Stimulated activated CD4-positive, alpha-beta T cell treated with anti-CD3 and anti-CD28 coated beads, Interleukin-15, amount 100 ng/mL, for 24 hours (primary cell): ENCODE results near the gene FBXO4.

Source experiments
- DNase-seq: peaks from one replicate; pipeline ENCODE4 v3.0.0-alpha.2; 2020

The FBXO4 gene

DNA sequence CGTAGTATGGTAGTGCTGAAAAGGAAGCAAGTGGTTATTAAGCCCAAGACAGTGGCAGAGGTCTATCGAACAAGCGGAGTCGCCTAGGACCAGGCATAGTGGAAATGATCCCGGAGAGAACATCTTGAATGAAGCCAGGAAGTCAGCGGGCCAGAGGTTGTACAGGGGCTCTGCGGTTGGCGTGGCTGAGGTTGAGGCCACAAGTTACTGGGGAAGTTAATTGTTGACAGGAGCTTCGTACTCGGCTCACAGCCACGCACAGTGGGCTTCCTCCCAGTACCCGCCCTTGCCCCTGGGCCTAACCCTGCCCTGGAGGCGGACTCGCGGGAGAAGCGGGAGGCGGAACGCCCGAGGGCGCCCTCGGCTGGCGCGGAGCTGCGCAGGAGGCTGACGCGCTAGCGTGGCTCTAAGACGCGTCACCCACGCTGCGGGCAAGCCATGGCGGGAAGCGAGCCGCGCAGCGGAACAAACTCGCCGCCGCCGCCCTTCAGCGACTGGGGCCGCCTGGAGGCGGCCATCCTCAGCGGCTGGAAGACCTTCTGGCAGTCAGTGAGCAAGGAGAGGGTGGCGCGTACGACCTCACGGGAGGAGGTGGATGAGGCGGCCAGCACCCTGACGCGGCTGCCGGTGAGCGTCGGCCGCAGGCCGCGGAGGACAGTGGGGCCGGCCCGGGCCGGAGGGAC is at the start of gene FBXO4:
Gene FBXO4 (plus strand): TSS at position 410 of the 683 bp plus-strand sequence. CDS start 29 bp downstream, at position 439.
- DNase-seq: peak; percentile 92

GRCh38 chr5:41876678-41877077 is 48.4 kb upstream of the FBXO4 start:
- no peak for DNase-seq

DNA sequence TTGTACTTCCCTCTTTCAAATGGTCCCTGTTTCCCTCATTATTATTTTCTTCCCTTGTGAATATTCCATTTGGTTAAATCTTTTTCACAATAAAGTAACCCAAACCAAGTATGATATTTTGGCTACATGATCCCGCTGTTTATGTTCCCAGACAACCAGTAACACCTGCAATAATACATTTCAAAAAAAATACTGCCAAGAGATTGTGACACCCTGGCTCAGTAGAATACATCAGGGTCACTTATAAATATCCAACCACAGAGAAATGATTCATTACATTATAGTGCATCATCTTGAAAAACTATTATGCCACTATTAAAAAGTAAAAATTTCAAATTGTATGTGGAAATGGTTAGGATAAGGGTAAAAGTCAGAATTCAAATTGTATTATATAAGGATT is 47.7 kb upstream of the FBXO4 start:
- no peak for DNase-seq

- no peak for DNase-seq
Measured at GRCh38 chr5:41878173-41878572, 46.9 kb upstream of the FBXO4 start.

- DNase-seq: no peak
Measured at GRCh38 chr5:41878643-41879478, 46.2 kb upstream of the FBXO4 start.

DNA sequence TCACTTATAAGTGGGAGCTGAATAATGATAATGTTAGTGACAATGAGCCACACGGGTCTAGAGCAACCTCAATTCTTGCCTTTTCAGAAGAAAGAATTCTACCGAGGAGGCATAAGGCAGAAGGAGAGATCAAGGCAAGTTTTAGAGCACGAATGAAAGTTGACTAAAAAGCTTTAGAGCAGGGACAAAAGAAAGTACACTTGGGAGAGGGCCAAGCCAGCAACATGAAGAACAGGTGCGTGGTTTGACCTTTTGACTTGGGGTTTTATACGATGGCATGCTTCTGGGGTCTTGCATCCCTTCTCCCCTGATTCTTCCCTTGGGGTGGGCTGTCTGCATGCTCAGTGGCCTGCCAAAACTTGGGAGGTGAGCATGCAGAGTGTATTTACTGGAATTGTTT is 42.3 kb upstream of the FBXO4 start:
- DNase-seq: no peak

GRCh38 chr5:41883243-41883642 is 41.8 kb upstream of the FBXO4 start:
- DNase-seq: no peak

- DNase-seq: no peak
Measured at GRCh38 chr5:41883936-41884335, 41.1 kb upstream of the FBXO4 start.

GRCh38 chr5:41885286-41885685 is 39.8 kb upstream of the FBXO4 start:
- DNase-seq: no peak

GRCh38 chr5:41891066-41891707 is 33.9 kb upstream of the FBXO4 start:
- no peak for DNase-seq

DNA sequence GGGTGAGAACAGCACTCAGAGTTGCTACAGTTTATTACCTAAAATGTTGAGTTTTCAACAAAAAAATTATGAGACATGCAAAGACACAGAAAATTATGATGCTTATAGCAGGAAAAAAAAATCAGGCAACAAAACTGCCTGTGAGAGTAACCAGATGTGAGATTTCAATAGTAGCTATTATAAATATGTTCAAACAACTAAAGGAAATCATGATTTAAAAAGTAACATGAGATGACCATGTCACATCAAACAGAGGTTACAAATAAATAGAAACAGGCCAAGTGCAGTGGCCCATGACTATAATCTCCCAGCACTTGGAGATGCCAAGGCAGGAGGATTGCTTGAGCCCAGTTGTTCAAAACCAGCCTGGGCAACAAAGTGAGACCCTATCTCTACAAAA is 33.0 kb upstream of the FBXO4 start:
- DNase-seq: no peak

DNA sequence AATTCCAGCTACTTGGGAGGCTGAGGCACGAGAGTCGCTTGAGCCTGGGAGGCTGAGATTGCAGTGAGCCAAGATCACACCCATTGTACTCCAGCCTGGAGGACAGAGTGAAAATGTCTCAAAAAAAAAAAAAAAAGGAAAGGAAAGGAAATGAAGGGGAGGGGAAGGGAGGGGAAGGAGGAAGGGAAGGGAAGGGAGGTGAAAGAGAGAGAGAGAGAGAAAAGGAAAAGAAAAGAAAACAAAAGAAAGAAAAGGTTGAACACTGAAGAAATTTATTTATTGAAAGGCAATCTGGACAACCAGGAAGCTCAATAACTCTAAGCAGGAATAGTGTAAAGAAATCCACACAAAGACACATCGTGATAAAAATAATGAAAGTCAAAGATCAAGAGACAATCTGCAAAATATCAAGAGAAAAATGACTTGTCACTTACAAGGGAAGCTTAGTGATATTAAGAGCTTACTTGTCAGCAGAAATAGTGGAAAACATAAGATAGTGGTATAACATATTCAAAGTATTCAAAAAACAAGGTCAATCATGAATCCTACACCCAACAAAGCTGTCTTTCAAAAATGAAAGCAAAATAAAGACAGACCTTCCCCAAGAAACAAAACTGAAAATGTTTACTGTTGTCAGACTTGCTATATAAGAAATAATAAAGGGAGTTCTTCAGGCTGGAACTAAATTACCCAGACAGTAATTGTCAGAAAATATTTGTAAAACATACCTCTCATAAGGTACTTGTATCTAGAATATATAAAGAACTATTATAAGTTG is 31.8 kb upstream of the FBXO4 start:
- no peak for DNase-seq

DNA sequence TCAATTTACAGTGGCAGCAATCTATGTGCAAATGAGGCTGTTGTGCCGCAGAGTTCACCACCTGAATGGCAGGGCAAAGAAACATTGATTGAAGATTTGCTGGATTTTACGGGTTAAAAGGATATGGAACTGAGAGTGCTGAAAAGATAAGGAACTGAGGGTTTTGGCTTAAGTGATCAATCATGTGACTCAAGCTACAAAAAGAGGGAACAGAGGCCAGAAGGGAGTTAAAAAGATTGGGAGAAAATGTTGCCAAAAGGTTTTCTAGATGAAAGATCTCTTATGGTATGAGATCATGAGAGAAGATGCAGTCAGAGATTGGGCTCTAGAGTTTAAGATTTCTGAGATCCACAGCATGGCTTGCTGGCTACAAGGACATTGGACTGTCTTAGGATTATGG is 28.9 kb upstream of the FBXO4 start:
- no peak for DNase-seq

DNA sequence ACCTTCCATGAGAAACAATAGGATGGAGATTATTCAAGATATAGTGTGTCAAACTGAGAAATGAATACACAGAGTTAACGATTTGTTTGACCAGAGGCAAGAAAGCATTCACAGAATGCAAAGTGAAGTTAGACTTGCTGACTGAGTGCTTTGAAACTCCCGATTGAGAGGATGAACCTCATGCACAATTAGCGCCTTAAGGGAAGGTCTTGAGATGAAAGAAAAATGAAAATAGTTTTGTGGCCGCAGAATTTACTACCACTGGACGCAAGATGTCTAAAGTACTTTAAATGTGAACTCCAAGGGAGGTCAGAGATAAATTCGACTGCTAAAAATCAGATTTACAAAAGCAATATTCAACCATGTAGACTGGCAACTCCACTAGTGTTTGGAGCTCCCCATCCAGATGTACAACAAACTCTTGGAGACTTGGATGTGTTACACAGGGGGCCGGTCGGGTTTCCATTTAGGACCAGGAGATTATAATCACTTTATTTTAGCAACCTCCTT is 21.6 kb upstream of the FBXO4 start:
- DNase-seq: no peak

DNA sequence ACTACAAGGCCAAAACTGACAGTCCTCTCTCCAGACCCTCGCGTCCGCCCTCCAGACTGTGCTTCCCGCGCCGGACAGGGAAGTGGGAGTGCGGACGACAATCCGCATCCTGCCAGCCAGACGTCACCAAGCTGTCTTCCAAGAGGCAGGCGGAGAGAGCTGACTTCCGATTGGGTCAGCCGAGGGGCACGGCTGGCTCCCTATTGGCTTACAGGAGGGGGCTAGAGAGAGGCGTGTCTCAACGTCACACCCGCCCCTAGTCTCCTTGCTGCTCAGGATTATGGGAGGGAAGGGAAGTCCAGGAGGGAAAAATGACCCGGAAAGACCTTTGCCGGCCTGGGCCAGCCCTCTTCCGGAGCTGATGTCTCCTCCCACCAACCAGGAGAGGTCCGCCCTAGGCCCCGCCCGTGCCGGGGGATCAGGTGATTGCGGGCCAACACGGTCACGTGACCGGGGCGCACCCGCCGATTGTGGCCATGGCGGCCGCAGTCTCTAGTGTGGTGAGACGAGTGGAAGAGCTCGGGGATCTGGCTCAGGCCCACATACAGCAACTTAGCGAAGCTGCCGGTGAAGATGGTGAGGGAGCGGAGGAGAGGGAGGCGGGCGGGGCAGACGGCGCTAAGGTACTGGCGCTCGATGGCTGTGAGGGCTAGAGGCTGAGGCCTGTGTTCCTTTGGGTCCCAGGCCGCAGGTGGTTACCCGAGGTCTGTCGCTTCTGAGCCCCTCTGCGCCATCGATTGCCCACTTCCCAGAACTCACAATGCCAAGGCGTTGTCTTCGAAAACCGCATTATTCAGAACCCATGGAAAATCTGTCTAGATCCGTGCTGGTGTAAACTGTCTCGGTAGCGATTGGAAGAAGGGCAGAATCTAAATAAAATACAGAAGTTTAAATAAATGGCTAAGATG is 20.9 kb upstream of the FBXO4 start, which contains the start of gene RIMOC1:
Gene RIMOC1 (plus strand): TSS at position 453 of the 908 bp plus-strand sequence. CDS start 24 bp downstream, at position 477.
- DNase-seq: peak; percentile 99

GRCh38 chr5:41906151-41906550 is 18.9 kb upstream of the FBXO4 start:
- no peak for DNase-seq

DNA sequence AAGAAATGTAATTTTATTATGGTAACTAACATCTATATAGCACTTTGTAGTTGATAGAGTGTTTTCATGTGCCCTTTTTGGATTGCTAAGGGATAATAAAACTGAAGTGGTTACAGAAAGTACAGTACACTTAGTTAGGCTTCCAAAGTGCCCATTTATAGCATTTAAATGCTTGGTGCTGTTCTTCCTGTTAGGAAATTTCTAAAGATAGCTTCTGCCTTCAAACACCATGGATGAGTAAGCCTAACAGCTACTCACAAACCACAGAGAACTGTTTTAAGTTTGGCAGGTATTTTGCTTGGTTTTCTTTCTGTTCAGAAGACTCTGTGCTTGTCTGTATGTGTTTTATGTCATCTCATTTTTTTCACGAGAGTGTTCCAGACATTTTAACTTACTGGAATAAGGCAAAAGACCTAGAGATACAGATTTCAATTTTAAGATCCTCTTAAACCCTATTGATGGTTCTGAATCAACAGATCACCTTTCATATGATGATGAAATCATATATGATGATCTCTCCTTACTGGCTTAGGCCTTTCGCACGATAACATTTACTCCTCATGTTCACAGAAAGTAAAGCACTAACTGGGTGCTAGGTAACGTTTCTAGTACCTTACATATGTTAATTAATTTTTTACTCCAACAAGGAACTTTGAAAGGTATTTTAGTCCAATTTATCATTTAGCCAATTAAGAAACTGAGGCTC is 16.6 kb upstream of the FBXO4 start:
- no peak for DNase-seq

- no peak for DNase-seq
Measured at GRCh38 chr5:41918105-41918504, 7.0 kb upstream of the FBXO4 start.

DNA sequence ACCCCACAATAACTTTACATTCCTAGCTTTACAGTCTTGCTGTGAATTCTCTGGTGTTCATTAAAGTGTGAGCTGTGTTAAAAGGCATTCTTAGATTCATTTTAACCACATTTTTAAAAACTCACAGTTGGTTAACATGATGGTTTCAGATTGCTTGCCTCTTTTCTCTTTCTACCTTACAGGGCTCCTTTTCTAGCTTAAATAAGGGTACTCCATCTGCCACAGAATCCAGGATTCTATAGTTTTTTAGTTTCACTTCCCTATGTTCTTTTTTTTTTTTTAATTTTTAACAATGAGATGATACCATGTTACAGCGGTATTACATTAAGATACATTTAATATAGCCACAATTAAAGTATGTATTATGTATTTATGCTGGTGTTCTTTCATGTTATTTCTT is 3.9 kb upstream of the FBXO4 start:
- no peak for DNase-seq

DNA sequence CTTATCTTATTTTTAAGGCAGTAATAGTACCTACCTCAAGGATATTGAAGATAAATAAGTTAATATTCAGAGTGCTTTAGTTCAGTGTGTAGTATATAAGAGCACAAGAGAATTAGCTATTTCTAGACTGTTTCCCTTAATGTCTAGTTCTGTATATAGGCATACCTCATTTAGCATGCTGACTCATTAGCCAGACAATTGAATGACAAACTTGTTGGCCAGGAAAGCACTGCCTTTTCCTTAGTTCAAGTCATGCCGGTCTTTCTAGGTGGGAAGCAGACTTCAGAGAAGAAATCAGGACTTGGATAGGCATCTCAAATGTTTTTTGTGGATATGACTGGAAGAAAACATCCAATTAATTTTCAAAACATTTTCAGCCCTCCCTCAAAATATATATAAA is 3.2 kb upstream of the FBXO4 start:
- DNase-seq: no peak

DNA sequence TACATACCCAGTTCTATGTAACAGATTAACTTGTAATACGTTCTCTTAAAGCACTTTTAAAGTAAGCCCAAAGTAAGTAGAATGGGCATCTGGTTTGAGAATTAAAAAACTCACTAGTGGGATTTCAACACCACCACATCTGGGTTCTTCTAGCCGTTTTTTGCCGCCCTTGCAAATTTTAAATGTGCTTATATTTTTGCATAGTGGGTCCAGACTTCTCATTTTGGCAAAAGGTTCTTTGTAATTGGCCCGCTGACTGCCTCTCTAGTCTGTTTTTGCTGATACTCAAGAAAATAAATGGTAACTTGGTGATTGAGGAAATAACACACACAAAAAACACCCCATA is 582 bp upstream of the FBXO4 start:
- no peak for DNase-seq
